Hepatocyte (in vitro differentiated cells): Measurements from ENCODE around the gene SORCS2.

ENCODE experiments used
- EZH2phosphoT487 ChIP-seq: fragments of 200-600 bp; sonication (generic); IDR thresholded peaks from one replicate; pipeline ENCODE4 v1.6.1; 2018; ENCODE audit warnings: antibody characterized with exemption, mild to moderate bottlenecking, low read depth, moderate library complexity; ENCODE audit not compliant: unreplicated experiment, severe bottlenecking
- TF ChIP-seq, protein P1 (sequence below): fragments of 200-600 bp; sonication (generic); IDR thresholded peaks from 2 replicates; pipeline ENCODE4 v1.5.1; 2016; ENCODE audit warnings: antibody characterized with exemption, mild to moderate bottlenecking; ENCODE audit not compliant: poor library complexity

DNA sequence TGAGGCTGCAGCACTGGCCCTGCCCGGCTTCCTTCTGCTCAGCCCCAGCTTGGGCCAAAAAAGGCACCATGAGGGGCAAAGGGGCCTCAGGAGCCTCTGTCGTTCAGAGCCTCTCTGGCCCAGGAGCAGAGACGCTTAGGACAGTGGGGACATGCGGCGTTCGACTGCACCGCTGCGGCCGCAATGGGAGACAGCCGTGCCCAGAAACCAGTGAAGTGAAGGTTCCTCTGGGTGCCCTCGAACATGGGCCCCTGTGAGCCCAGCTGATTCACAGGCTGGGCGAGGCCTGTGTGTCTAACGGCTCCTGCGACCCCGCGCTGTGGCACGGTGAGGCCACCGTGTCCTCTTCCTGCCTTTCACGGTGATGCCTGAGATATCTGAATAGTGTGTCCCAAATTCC lies 512.3 kb downstream of the SORCS2 start:
- TF ChIP-seq, protein P1, sequence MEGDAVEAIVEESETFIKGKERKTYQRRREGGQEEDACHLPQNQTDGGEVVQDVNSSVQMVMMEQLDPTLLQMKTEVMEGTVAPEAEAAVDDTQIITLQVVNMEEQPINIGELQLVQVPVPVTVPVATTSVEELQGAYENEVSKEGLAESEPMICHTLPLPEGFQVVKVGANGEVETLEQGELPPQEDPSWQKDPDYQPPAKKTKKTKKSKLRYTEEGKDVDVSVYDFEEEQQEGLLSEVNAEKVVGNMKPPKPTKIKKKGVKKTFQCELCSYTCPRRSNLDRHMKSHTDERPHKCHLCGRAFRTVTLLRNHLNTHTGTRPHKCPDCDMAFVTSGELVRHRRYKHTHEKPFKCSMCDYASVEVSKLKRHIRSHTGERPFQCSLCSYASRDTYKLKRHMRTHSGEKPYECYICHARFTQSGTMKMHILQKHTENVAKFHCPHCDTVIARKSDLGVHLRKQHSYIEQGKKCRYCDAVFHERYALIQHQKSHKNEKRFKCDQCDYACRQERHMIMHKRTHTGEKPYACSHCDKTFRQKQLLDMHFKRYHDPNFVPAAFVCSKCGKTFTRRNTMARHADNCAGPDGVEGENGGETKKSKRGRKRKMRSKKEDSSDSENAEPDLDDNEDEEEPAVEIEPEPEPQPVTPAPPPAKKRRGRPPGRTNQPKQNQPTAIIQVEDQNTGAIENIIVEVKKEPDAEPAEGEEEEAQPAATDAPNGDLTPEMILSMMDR, result no peak
- no peak for TF ChIP-seq EZH2phosphoT487
